Measurements from ENCODE around the gene BDNF. TPM values are rescaled to one million over a fixed set of nuclear protein-coding genes. Genes with fewer than 3 reads are reported as not detected.

The BDNF gene
- total RNA-seq, 1 donor: under 0.01 TPM

DNA sequence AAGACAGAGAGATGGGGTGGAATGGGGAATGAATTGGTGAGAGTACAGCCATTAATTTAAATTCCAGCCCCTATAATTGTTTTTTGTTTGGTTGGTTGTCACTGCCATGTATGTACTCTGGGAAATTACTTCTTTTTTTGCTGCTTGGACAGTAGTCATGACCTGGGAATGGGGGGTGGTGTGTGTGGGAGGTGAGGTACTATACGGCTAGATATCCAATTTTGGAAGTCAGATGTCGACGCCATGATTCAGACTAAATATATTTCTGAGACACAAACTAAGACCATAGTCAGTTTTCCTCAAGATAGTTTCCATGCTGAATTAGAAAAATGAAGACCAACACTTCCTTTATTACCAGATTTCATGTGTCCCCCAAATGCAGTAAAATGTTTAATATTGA is 7.4 kb upstream of the BDNF start:
- no peak for DNase-seq (ENCODE audit: low read depth in 2 of 3, low spot score in 2 of 3)

DNA sequence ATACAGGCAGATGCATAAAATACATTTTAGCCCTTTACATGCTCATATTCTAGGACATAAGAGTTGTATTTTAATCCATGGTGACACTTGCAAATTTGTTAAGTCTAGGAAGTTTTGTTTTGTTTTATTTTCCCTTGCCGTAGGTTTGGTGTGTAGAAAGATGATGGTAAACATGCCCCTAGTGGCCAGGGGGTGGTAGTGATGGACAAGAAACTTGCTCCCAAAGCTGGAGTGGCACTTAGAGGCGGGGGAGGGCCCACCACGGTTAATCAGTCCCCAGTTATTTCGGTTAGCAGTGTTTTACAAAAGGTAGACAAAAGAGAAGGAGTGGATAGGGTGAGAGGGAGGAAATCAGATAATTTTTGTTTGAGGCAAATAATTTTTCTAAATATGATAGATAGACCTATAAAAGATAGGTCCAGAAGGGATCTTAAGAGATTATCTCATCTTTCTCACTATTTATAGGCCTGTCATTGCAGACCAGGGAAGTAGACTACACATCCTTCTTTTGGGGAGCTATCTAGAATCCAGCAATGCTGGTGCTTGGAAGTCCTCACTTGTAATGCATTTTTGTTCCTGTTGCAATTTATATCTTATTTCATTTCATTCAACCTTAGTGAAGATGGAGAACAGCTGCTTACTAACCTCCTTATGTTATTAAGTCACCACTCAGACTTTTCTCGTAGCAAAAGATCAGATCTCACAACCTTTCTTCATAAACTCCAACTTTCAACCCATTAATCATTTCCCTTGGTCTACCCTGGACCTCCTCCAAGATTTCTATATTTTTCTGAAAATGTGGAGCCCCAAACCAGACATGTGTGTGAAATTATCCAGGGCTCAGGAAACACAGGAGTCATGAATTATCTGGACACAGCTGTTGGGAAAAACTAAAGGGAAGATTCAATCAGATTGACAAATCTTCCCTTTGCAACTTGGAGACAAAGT is 5.9 kb upstream of the BDNF start:
- DNase-seq (ENCODE audit: low read depth in 2 of 3, low spot score in 2 of 3): peak in 1 of 3 donors; percentile 32

DNA sequence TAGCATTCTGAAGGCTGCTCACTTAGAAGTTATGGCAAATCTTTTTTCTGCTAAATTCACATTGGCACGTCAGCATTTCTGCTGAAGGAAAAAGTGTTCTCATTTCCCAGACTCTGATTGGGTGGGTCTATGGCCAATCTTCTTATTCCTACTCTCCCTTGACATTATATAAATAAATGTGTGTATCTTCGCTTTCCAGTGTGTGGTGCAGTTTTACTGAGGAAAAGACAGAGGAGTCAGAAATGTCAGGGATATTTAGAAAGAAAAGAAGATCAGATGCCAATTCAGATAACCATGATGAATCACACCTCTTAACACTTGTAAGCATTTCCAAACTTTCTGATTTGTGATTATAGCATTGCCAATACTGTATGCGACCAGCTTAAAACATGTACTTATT is 3.2 kb upstream of the BDNF start:
- DNase-seq (ENCODE audit: low read depth in 2 of 3, low spot score in 2 of 3): no peak

DNA sequence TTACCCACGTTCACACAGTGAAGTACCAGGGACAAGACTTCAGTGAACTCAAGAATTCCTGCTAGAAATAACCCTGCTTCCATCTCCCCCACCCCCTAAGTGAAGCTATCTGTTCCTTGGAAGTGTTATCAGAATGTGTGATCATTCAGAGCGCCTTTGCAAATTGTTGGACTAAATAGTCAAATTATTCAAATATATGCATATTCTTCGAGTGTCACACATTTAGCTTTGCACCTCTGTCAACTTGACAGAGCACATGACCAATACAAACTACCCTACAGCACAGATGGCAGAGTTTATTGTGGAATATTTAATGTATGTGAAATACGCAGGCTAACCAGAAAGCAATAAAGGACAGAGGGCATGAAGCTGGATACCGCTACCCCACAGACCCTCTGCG is 2.6 kb upstream of the BDNF start:
- no peak for DNase-seq (ENCODE audit: low read depth in 2 of 3, low spot score in 2 of 3)

DNA sequence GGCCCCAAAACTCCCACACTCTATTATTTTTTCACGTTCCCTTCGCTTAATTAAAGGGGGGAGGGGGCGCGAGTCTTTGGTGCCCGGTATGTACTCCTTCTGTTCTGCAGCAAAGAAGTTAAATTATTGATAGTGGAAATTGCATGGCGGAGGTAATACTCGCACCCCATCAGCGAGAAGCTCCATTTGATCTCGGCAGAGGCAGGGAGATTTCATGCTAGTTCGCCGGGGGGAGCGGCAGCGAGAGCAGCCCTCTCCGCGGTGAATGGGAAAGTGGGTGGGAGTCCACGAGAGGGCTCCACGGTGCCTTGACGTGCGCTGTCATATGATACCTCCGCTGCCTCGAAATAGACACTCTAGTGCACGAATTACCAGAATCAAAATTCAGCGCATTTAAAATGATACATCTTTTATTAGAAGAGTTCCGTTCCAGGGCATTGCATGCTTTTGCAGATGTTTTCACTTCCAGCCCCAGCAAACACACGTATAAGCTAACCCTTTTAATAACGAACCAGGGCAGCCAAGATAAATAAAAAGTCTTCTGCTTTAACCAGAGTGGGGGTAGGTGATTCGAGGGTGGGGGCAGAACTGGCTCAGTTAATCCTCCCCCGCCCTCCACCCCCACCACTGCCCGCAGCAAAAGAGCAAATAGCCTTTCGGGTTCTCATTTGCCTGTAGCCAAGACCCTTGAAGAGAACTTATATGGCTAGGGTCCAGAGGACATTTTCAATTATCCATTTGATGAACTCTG is 1.3 kb upstream of the BDNF start:
- no peak for DNase-seq (ENCODE audit: low read depth in 2 of 3, low spot score in 2 of 3)

DNA sequence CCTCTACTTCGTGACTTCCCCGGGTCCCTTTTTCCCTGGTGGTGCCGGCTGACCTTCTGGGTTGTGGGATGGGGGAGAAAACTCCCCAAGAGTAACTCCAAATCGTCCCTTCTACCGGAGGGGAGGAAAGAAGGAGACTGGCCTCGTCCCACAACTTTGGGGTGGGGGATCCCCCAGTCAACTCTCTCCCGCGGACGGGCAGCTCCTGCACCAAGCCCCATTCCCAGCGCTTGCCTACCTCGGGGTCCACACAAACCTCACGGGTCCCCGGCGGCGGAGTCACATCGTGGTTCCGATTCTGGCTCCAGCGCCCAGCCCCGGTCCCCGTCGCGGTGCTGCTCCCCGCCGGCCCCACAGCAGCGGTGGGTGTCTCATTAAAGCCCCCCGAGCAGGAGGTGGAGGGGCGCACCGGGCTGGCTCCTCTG is 317 bp downstream of the BDNF start:
- DNase-seq (ENCODE audit: low read depth in 2 of 3, low spot score in 2 of 3): no peak

DNA sequence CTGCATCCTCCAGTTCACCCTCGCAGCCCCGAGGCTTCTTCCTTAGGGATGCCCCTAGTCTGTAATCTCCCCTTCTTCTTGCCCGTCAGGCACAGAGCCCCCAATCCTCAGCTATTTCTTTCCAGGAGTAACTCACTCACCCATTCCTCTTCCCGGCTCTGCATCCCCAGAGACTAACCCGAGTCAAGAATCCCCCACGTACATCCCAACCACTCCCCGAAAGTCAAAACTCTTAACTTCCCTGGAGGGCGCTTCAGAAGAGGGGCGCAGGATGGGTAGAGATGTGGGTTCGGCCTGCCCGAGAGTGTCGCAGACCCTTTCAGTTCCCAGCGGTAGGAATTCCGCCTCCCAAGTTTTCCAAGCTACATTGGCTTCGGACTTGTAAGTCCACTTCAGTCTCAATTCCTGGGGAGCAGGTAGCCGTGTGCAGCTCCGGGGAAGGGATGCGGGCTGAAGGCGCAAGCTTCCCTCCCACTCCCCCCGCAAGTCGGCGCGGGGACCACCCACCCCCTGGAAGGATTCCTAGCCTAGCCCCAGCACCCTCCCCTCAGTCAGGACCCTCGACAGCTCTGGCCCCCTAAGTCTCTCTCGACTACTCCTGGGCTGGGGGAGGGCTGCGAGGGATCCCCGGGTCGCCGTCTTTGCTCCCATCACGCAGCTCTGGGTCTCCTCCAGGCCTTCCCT is 871 bp downstream of the BDNF start:
- no peak for DNase-seq (ENCODE audit: low read depth in 2 of 3, low spot score in 2 of 3)

DNA sequence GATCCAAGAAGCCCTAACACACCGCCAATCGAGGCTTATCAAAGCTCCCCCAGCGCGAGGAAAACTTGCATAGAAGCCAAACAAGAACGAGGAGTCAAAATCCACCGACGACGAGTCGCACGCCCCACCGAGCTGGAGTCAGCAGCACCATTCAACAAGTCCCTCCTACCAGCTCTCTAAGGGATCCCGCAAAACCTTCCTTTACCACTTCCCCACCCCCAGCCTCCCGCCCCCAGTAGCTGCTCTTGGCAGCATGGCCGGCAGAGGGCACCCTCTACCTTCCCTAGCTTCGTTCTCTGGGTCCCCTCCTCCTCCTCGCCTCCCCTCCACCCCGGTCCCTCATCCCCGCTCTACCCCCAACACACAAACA is 1.4 kb downstream of the BDNF start:
- peak in 2 of 3 donors; percentile 79 to 86 for DNase-seq (ENCODE audit: low read depth in 2 of 3, low spot score in 2 of 3)

DNA sequence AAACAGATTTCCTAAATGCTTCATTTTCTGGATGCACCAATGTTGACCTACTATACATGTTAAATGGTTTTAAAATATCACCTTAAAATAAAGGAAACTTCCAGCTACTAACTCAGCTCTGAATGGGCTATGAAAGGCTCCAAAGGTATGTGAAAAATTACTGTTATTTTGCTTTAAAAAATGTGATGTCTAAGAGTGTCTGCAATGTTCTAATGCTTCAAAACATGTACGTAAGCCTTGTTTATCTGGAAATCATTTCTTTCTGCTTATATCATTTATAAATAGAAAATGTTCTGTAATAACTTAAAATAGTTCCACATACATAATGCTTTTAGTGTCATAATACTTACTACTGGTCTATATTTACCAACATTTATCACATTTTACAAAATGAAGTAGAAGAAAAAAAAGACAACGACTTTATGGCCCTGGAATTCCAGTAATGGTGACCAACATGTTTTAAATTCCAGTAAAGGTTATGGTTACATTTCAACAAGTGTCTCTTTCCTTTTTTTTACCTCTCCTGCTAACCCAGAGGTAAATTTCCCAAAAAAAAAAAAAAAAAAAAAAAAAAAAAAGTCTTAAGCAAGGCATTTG is 2.5 kb downstream of the BDNF start:
- no peak for DNase-seq (ENCODE audit: low read depth in 2 of 3, low spot score in 2 of 3)

DNA sequence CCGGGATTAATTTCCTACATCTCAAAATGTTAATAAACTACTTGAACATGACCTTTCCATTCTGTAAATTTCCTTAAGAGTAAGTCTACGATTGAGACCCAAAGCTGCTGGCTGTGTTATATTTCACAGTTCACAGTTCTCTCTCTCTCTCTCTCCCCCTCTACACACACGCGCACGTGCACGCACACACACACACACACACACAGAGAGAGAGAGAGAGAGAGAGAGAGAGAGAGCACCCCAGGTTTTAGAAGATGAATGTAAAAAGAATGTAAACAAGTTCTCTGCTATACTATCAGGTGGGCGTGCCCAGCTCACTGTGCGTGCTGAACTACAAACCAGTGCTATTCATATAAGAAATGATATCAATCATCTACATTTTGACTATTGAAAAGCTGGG is 3.3 kb downstream of the BDNF start:
- DNase-seq (ENCODE audit: low read depth in 2 of 3, low spot score in 2 of 3): no peak

DNA sequence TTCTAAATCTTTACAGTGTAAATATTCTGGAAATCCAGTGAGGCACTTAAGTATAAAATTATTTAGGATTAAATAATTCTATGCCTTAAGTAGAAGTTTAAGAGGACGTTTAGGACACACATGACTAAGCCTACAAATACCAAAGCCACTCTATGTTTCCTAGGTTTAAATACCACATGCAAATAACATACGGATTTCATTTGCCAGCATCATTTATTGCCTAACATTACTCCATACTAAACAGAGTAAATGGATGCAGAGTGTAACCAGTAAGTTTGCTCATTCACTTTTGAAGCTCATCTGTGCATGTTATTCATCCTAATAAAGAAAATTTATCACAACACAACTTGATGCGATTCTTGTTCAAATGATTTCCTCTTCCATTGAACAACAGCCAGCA is 4.1 kb downstream of the BDNF start:
- no peak for DNase-seq (ENCODE audit: low read depth in 2 of 3, low spot score in 2 of 3)

DNA sequence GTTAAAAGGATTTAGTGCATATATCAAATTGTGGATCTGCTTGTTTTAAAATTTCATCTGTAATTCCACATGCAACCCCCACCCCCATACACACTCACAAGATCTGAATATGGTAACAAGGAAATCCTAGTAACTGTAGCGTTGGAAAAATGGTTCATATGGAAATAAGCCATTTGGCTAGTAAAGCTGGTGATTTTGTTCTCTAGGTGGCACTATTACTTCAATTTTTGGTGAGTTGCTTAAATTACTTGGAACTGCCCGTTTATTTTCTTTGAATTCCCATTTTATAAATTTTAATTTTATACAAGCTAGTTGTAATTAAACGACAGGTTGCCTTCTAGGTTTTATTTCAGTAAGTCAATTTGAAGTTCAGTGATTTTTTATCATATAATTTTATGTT is 5.3 kb downstream of the BDNF start:
- DNase-seq (ENCODE audit: low read depth in 2 of 3, low spot score in 2 of 3): no peak

DNA sequence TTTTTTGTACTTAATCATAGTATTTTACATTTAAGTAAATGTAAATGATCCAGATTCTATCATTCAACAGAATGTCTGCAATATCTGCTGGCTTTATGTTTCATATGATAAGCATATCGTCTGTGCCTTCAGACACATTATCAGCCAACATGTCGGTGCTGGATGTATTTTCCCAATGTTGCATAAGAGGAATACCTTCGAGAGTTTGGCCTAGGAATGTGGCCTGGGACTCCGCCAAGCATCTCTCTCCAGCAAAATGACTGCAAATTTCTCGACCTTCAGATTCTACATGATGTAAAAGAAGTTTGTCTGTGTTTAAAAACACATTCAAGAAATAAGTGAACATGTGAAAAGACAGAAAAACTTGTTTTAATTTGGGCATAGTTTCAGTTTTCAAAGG is 6.9 kb downstream of the BDNF start:
- no peak for DNase-seq (ENCODE audit: low read depth in 2 of 3, low spot score in 2 of 3)

DNA sequence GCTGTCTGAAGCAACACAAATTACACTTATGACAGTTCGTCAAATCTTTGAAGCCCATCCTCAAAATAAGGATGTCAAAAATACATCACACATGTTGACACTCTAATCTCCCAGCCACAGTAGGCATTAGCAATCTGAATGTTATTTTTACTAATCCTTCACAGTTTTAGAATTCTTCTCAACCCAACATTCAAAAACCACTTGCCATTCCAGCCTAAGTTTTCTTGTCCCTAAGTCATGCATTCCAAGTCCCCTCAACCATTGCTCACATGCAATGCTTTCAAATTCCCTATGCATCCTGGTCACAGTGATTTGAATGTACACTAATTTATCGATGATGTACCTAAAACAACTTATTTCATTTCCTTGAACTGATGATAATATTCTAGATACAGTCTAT is 7.5 kb downstream of the BDNF start:
- no peak for DNase-seq (ENCODE audit: low read depth in 2 of 3, low spot score in 2 of 3)

DNA sequence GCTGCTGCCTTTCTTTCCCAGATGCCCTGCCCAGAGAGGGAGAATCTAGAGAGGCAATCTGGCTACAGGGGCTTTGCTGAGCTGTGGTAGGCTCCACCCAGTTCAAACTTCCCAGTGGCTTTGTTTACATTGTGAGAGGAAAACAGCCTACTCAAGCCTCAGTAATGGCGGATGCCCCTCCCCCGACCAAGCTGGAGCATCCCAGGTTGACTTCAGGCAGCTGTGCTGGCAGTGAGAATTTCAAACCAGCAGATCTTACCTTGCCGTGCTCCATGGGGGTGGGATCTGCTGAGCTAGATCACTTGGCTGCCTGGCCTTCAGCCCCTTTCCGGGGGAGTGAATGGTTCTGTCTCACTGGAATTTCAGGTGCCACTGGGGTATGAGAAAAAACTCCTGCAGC is 12.2 kb downstream of the BDNF start:
- no peak for DNase-seq (ENCODE audit: low read depth in 2 of 3, low spot score in 2 of 3)

DNA sequence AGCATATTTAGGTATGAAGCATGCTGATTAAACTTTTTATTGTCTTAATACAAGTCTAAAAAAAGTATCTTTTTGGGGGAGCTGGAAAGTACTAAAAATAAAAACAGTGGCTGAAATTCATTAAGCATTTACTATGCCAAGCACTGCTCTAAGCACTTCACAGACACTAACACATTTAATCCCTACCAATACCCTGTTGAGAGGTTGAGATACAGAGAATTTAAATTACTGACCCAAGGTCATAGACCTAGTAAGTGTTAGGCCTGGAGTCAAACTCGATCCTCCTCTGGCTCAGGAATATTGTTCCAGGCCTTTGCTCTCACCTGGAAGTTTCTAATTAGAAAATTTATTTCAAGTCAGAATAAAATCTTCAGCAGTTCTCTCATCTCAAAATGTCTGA is 18.6 kb downstream of the BDNF start:
- no peak for DNase-seq (ENCODE audit: low read depth in 2 of 3, low spot score in 2 of 3)

DNA sequence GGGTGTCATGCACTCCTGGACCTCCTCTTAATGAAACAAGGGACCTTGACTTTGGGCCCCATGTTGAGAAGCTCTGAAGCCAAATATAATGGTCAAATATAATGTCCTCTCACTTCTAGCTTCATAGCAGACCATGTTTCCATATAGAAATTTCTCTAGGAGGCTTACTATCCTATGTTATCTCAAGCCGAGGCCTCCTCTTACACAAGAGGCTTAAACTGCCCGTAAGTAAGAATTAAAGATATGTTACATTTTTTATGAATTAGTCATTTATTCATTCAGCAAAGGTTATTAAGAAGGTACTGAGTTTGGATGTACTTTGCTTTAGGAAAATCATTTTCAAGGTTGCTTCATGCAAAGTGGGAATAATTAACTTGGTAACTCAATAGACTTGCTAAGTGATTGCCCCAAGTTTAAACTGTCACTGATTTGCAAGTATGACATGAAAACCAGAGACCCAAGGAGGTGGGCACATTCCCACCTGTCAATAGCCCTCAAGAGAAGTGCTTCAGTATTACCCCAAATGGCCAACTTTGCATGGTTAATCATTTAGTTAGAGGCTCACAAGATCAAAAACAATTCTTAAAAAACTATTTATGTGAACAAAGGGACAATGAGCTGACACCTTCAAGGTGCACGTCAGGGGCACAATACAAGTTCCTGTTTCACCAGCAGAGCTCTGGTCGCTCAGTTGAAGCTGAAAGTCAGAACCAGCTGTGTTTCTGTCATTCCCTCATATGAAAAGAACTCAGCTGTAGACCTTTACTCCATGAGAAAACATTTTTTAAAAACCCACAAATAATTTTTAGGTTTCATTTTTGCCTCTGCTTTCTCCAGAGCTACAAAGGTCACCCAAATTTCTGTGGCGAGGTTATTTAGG is 20.9 kb downstream of the BDNF start:
- no peak for DNase-seq (ENCODE audit: low read depth in 2 of 3, low spot score in 2 of 3)

DNA sequence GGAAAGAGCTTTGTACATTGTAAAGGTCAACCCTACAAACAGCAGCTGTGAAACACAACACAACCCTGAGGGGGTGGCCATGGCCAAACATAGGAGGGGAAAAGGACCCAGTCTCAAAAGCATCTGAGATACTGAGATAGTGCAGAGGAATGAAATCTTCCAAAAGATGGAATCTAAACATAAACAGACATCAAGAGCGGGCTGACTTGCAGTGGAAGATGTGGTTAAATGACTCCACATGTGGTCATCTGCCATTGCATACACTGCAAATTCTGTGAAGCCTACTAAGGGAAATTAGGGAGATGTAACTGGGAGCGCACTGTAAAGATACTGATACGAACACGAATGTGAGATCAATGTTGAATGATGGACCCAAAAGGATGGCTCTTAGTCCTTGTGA is 22.0 kb downstream of the BDNF start:
- DNase-seq (ENCODE audit: low read depth in 2 of 3, low spot score in 2 of 3): no peak

DNA sequence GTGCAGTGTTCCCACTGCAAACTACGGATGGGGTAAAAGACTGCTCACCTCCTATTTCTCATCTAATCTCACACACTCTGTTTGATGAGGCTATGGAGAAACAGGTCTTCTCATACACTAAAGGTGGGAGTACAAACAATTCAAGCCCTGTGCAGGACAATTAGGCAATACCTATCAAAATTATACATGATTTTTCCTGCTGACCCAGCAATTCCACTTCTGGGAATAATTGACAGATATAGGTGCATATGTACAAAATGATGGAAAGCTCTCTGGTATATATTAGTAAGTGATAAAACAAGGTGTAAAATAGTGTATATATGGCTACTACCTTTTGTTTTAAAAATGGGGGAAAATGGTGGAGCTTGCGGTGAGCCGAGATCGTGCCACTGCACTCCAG is 23.1 kb downstream of the BDNF start:
- no peak for DNase-seq (ENCODE audit: low read depth in 2 of 3, low spot score in 2 of 3)

DNA sequence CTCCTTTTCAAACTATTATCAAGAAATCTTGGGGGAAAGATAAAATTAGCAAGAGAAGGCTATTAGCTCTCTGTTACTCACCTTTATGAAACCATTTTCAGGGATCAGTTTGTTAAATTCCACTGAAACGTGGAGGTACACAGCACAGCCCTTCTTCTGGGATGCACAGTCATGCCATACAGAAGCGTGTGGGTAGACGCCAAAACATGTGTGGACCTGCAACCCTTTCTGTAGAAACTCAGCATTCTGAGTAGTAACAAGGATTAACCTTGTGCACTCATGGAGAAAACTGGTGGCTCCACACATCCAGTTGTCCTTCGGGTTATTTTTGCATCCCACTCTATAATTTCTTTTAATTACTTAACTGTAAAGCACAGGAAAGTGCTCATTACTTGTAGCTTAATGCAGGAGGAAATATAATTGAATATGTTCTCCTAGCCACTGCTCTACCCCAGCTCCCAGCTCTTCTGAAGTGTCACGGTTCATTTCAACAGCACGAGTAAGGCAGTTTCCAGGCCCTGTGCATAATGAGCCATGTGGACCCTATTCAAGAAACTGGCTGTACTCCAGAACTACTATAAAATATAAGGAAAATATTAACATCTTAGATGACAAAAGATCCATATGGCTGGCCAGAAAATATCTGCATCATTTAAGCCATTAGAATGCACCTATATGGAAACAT is 26.1 kb downstream of the BDNF start:
- no peak for DNase-seq (ENCODE audit: low read depth in 2 of 3, low spot score in 2 of 3)
